GM12864 (cell line): ENCODE results near the gene CTAGE1.

Experiments used
- DNase-seq: peaks from one replicate; pipeline ENCODE4 v3.0.0-alpha.2; 2011; ENCODE audit warnings: low read depth
- H3K4me3 ChIP-seq: 2 replicates; pipeline ENCODE4 v1.5.1; 2011; ENCODE audit warnings: mild to moderate bottlenecking, low read depth, low read length, control low read depth
- TF ChIP-seq, protein P1 (sequence below): IDR thresholded peaks from 2 replicates; pipeline ENCODE4 v1.5.1; 2011; ENCODE audit warnings: low read depth, mild to moderate bottlenecking, moderate library complexity, low read length, control low read depth, inconsistent platforms; ENCODE audit errors: missing control alignments

The CTAGE1 gene

DNA sequence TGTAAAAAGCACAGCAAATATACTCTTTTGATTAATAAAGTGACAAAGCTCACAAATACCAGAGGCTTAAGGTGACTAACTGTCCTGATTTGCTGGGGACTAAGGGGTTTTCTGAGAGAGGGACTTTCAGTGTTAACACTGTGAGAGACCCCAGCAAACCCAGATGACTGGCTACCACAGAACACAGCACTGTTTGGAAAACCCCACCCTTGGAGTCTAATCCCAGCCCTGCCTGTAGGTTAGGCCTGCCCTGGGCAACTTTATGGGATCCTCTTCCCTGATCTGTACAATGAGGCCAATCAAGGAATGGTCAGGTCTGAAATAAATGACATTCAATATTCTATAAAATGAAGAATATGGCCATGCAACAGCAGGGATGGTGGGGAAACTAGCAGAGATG is 30.5 kb upstream of the CTAGE1 start:
- TF ChIP-seq, protein P1, sequence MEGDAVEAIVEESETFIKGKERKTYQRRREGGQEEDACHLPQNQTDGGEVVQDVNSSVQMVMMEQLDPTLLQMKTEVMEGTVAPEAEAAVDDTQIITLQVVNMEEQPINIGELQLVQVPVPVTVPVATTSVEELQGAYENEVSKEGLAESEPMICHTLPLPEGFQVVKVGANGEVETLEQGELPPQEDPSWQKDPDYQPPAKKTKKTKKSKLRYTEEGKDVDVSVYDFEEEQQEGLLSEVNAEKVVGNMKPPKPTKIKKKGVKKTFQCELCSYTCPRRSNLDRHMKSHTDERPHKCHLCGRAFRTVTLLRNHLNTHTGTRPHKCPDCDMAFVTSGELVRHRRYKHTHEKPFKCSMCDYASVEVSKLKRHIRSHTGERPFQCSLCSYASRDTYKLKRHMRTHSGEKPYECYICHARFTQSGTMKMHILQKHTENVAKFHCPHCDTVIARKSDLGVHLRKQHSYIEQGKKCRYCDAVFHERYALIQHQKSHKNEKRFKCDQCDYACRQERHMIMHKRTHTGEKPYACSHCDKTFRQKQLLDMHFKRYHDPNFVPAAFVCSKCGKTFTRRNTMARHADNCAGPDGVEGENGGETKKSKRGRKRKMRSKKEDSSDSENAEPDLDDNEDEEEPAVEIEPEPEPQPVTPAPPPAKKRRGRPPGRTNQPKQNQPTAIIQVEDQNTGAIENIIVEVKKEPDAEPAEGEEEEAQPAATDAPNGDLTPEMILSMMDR, result no peak
- DNase-seq, result no peak
- no peak overlapping the region for H3K4me3 ChIP-seq

DNA sequence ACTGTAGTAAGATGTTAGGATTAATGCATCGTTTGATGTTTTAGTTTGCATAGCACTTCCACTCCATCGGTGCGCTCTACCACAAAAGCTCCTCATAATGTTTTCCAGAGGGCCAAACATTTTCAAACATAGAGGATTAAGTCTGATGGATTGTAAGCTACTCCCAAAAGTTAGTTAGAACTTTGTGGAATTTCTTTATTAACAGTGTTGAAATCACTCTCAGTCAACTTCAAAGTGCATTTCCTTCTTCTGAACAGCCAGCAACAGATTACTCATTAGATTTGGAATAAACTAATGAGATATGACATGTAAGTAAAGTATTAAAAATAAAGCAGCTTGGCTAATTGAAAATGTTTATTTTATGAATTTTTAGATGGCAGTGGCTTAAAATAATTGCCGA is 30.1 kb upstream of the CTAGE1 start:
- H3K4me3 ChIP-seq, result no peak overlapping the region
- TF ChIP-seq, protein P1, result no peak
- DNase-seq, result no peak

GRCh38 chr18:22446911-22447310 is 29.2 kb upstream of the CTAGE1 start:
- no peak overlapping the region for H3K4me3 ChIP-seq
- TF ChIP-seq, protein P1, result no peak
- no peak for DNase-seq

GRCh38 chr18:22446325-22446724 is 28.6 kb upstream of the CTAGE1 start:
- DNase-seq, result no peak
- H3K4me3 ChIP-seq, result no peak overlapping the region
- TF ChIP-seq, protein P1, result no peak

- TF ChIP-seq, protein P1, result no peak
- no peak for DNase-seq
- no peak overlapping the region for H3K4me3 ChIP-seq
Observed at GRCh38 chr18:22441638-22442037, 23.9 kb upstream of the CTAGE1 start.

DNA sequence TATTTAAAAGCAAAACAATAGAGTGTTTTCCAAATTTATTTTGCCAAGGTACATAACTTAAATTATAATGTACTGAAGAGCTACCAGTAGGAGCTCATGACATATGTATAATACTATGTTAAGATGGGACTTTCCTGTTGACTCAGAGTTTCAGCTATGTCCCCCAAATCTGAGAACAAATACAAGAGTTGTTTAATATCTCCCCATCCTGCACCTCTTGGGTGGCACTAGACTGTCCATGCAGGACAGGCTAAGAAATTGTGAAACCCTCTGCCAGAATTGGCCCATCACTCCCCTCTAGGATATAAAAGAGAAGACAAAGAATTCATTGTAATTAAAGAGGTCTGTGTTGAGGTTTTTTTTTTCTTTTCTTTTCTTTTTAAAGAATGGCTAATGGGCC is 21.7 kb upstream of the CTAGE1 start:
- no peak for DNase-seq
- no peak overlapping the region for H3K4me3 ChIP-seq
- TF ChIP-seq, protein P1, result no peak

GRCh38 chr18:22436136-22436535 is 18.4 kb upstream of the CTAGE1 start:
- TF ChIP-seq, protein P1, result no peak
- DNase-seq, result no peak
- no peak overlapping the region for H3K4me3 ChIP-seq
